Measurements from ENCODE around the gene TMC4. TPM values are rescaled to one million over a fixed set of nuclear protein-coding genes. Genes with fewer than 3 reads are reported as not detected.

The TMC4 gene
- total RNA-seq, 1 experiment from 2014 or later, result 175 TPM

- CTCF ChIA-PET, result no interaction called here
- intact Hi-C loops (cut with micrococcal nuclease; ENCODE audit: unreplicated experiment), result no loop called here
- no peak overlapping the region for H3K27ac ChIP-seq
- H3K4me3 ChIP-seq, result no peak overlapping the region
- no peak overlapping the region for H3K4me2 ChIP-seq
- H3F3A ChIP-seq (ENCODE audit: insufficient read depth, low read depth), result no peaks in the 10 kb centered on the region
- no TSS peak for BruUV-seq (replicated peaks)
- H3K4me1 ChIP-seq (replicated peaks; ENCODE audit: insufficient read depth), result no peaks in the 10 kb centered on the region
- H3K27me3 ChIP-seq (ENCODE audit: insufficient read depth, low read depth), result no peaks in the 10 kb centered on the region
- H3K9me2 ChIP-seq (ENCODE audit: insufficient read depth), result no peaks in the 10 kb centered on the region
- POLR2A ChIA-PET (ENCODE audit: unreplicated experiment), result interaction anchor here (0.7 kb wide), 1 partner anchor 20 kb away, joined by 3 read pairs; no protein-coding TSS in a partner anchor
- DNase-seq, result no peak
- 0 out of 2 replicates have a peak, but pooled peaks cover 5% of the 10 kb centered on the region for H4K20me1 ChIP-seq (ENCODE audit: insufficient read depth)
- H3K36me3 ChIP-seq (ENCODE audit: low read depth), result peaks cover 2% of the 10 kb centered on the region; the same call in 1 of the 2 replicates
- H3K79me2 ChIP-seq (ENCODE audit: low read depth), result no peaks in the 10 kb centered on the region
- TF ChIP-seq CTCF (conservative IDR thresholded peaks at IDR 0.05), result no peak
- no peak for TF ChIP-seq EZH2 (IDR thresholded peaks at IDR 0.05; ENCODE audit: low read depth)
- H2AFZ ChIP-seq, result no peak overlapping the region
- no peaks in the 10 kb centered on the region for H3K9me3 ChIP-seq (ENCODE audit: insufficient read depth, low read depth)
Observed at GRCh38 chr19:54123682-54124081, 49.3 kb downstream of the TMC4 start.

DNA sequence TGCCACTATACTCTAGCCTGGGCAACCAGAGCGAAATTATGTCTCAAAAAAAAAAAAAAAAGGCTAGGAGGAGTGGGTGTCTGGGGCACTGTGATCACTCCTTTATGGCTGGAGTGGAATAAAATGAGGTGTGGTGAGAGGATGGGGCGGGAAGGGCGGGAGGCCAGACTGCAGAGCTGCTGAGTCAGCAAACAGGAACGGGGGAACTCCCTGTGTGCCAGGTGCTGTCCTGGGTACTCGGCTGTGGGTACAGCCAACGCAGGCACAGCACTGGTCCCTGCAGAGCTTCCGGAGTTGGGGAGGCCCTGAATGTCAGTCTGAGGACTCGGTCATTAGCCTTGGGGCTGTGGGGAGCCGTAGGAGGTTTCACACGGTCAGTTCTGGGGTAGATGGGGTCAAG lies 51.7 kb downstream of the TMC4 start:
- ChIA-PET CTCF (no interaction called here), POLR2A (ENCODE audit: unreplicated experiment) (no interaction called here)
- BruUV-seq (replicated peaks), result no TSS peak
- Histone ChIP-seq H3K36me3 (ENCODE audit: low read depth) (no peaks in the 10 kb centered on the region; the same call in 1 of the 2 replicates), H4K20me1 (ENCODE audit: insufficient read depth) (peaks cover 9% of the 10 kb centered on the region; the same call in 1 of the 2 replicates), H3K9me3 (ENCODE audit: insufficient read depth, low read depth) (no peaks in the 10 kb centered on the region), H3K9me2 (ENCODE audit: insufficient read depth) (no peaks in the 10 kb centered on the region), H3K79me2 (ENCODE audit: low read depth) (peaks cover 12% of the 10 kb centered on the region), H3K4me3 (no peak overlapping the region), H3F3A (ENCODE audit: insufficient read depth, low read depth) (no peaks in the 10 kb centered on the region), H3K27ac (no peak overlapping the region), H3K4me1 (replicated peaks; ENCODE audit: insufficient read depth) (peaks cover 7% of the 10 kb centered on the region), H2AFZ (no peak overlapping the region), H3K4me2 (no peak overlapping the region), H3K27me3 (ENCODE audit: insufficient read depth, low read depth) (no peaks in the 10 kb centered on the region)
- no peak for DNase-seq
- intact Hi-C loops (cut with micrococcal nuclease; ENCODE audit: unreplicated experiment), result no loop called here
- TF ChIP-seq CTCF (conservative IDR thresholded peaks at IDR 0.05) (no peak), EZH2 (IDR thresholded peaks at IDR 0.05; ENCODE audit: low read depth) (no peak)

- H4K20me1 ChIP-seq (ENCODE audit: insufficient read depth), result peaks cover 10% of the 10 kb centered on the region
- H3K4me1 ChIP-seq (replicated peaks; ENCODE audit: insufficient read depth), result peaks cover 14% of the 10 kb centered on the region
- H3K36me3 ChIP-seq (ENCODE audit: low read depth), result no peaks in the 10 kb centered on the region
- peak within 1 kb of the TSS; percentile 63 for H3K27ac ChIP-seq
- H3K79me2 ChIP-seq (ENCODE audit: low read depth), result peaks cover 37% of the 10 kb centered on the region
- ChIA-PET CTCF (no interaction called here), POLR2A (ENCODE audit: unreplicated experiment) (interaction anchor here (0.6 to 1.4 kb wide), 4 partner anchors 11 to 563 kb away, joined by 3 to 32 read pairs (median 8); partner anchors contain the start of genes CNOT3 and LENG1)
- H3K4me3 ChIP-seq, result peak within 1 kb of the TSS; percentile 78
- intact Hi-C loops (cut with micrococcal nuclease; ENCODE audit: unreplicated experiment), result loop anchor here (1.0 kb wide), 1 partner anchor 13 kb away; the partner anchor contains the start of gene NDUFA3
- H3K27me3 ChIP-seq (ENCODE audit: insufficient read depth, low read depth), result no peaks in the 10 kb centered on the region
- peak; percentile 94 to 95 for DNase-seq
- H3K4me2 ChIP-seq, result peak within 1 kb of the TSS; percentile 92
- peaks cover 11% of the 10 kb centered on the region; the same call in 1 of the 2 replicates for H3F3A ChIP-seq (ENCODE audit: insufficient read depth, low read depth)
- TF ChIP-seq CTCF (conservative IDR thresholded peaks at IDR 0.05), result no peak
- TF ChIP-seq EZH2 (IDR thresholded peaks at IDR 0.05; ENCODE audit: low read depth), result no peak
- TSS peak; percentile 70 for BruUV-seq (replicated peaks)
- no peaks in the 10 kb centered on the region for H3K9me2 ChIP-seq (ENCODE audit: insufficient read depth)
- peak within 1 kb of the TSS; percentile 91 for H2AFZ ChIP-seq
- no peaks in the 10 kb centered on the region for H3K9me3 ChIP-seq (ENCODE audit: insufficient read depth, low read depth)
Observed at GRCh38 chr19:54115109-54116063, 57.6 kb downstream of the TMC4 start, which contains the start of the genes PRPF31 and TFPT. Gene PRPF31, plus strand, starts transcription at chr19:54115754. Its CDS starts 2,525 bp downstream, at chr19:54118279. Gene TFPT, minus strand, starts transcription at chr19:54115657. Its CDS starts 388 bp downstream, at chr19:54115269.

Measured in PC-9 (cell line).